HG02678 (cell line): ENCODE results near the gene PROKR1.

Experiments
- ATAC-seq: cut with Tn5 transposase; IDR thresholded peaks from one replicate; pipeline ENCODE4 v1.9.1; 2021; ENCODE audit warnings: mild to moderate bottlenecking, moderate library complexity; ENCODE audit not compliant: unreplicated experiment

PROKR1 gene

GRCh38 chr2:68695971-68696370 is 52.6 kb downstream of the PROKR1 start:
- no peak for ATAC-seq

DNA sequence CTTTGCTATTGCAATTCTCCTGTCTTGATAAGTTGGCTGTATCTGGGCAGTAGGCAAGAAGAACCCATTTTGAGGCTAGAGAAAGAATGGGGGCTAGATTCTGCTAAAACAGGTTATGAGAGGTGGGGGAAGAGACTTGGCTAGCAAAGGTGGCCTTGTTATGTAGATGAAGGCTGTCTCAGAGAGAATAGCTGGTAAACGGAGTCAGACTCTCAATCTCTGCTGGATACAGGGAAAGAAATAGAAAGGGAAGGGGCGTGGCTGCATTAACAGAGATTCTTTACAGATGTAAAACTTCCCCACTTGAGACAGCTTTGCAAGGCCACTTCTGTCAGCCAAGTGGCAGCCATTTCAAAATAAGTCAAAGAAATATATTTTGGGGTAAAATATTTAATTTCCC is 53.2 kb downstream of the PROKR1 start:
- ATAC-seq = no peak

GRCh38 chr2:68698567-68699377 is 55.4 kb downstream of the PROKR1 start:
- no peak for ATAC-seq

DNA sequence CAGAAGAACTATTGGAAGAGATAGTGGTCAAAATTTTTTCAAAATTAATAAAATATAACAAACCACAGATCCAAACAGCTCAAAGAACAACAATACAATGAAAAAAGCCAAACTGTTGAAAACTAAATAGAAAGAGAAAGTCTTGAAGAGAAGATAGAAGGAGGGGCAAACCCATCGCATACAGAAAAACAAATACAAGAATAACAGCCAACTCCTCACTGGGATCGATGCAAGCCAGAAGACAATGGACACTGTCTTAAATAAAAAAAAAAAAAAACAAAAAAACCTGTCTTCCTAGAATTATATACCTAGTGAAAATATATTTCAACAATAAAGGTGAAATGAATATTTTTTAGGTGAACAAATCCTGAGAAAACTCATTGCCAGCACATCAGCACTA is 57.2 kb downstream of the PROKR1 start:
- ATAC-seq = no peak

DNA sequence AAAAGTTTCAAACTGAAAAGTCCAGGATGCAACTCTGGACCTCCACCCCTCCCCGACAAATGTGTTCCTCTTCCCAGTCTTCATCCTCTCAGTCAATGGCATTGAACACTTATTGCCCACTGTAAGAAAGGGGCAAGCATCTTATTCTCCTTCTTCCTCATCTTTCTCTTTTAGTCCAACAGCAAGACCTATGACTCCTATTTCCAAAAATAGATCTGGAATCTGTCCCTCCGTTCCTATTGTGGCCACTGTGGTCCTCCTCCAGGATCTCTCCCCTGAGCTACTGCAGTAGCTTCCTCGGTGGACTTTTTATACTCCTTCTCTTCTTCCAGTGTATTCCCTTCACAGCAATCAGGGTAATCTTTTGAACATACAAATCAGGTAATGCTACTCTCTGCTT is 63.3 kb downstream of the PROKR1 start:
- no peak for ATAC-seq
